Activated T-cell treated with anti-CD3 and anti-CD28 coated beads, Interleukin-2, amount 50 U/mL, for 72 hours (primary cell): ENCODE results near the gene HMOX1. TPM values are rescaled to one million over a fixed set of nuclear protein-coding genes. Genes with fewer than 3 reads are reported as not detected.
A peak's percentile ranks its signal among the peaks of the same experiment; 100 is the strongest.
"Not testable (repeated sequence)": the region's sequence is repeated elsewhere in the genome, so short reads cannot be mapped to it uniquely, and the experiment has no call there.

Experiments used
- ATAC-seq, 2 donors: fragments of 150-1000 bp; cut with Tn5 transposase; replicated peaks in 1 of 2; 2 replicates each; pipeline ENCODE4 v1.10.0; 2021; ENCODE audit warnings: moderate library complexity in 2 of 2, mild to moderate bottlenecking in 1 of 2
- DNase-seq, 2 donors: peaks; one replicate each; pipeline ENCODE4 v3.0.0; 2021 to 2022; ENCODE audit warnings: mixed read lengths in 1 of 2
- H3K27ac Mint-ChIP-seq: one replicate; pipeline ENCODE4 v1.8.0; 2022; ENCODE audit warnings: mild to moderate bottlenecking, moderate library complexity, mixed read lengths
- H3K27me3 Mint-ChIP-seq: one replicate; pipeline ENCODE4 v1.8.0; 2022; ENCODE audit warnings: low read depth, mixed read lengths
- H3K36me3 Mint-ChIP-seq, 2 donors: one replicate each; pipeline ENCODE4 v1.8.0; 2022; ENCODE audit warnings: mixed read lengths in 2 of 2, mild to moderate bottlenecking in 1 of 2; ENCODE audit not compliant: insufficient read depth in 2 of 2
- H3K4me1 Mint-ChIP-seq: one replicate; pipeline ENCODE4 v1.8.0; 2022; ENCODE audit warnings: low read depth, mixed read lengths
- H3K4me3 Mint-ChIP-seq, 2 donors: one replicate each; pipeline ENCODE4 v1.8.0; 2022; ENCODE audit warnings: mild to moderate bottlenecking in 2 of 2, mixed read lengths in 2 of 2, moderate library complexity in 2 of 2
- H3K9me3 Mint-ChIP-seq, 2 donors: one replicate each; pipeline ENCODE4 v1.8.0; 2022; ENCODE audit warnings: mixed read lengths in 2 of 2
- total RNA-seq, 2 donors: library from RNA; stranded (reverse); gene quantifications; one replicate each; pipeline ENCODE4 v1.2.3, GENCODE V29; 2022

HMOX1 gene
- total RNA-seq, 2 donors from 2014 or later, result 0.34 to 0.76 TPM

GRCh38 chr22:35357883-35358621 lies 22.8 kb upstream of the HMOX1 start:
- Mint-ChIP-seq H3K9me3 (no peaks in the 10 kb centered on the region), H3K4me1 (peaks cover 1% of the 10 kb centered on the region), H3K27me3 (peaks cover 8% of the 10 kb centered on the region), H3K27ac (no peak overlapping the region), H3K4me3 (no peak overlapping the region), H3K36me3 (no peaks in the 10 kb centered on the region)
- ATAC-seq, result no peak
- no peak for DNase-seq

DNA sequence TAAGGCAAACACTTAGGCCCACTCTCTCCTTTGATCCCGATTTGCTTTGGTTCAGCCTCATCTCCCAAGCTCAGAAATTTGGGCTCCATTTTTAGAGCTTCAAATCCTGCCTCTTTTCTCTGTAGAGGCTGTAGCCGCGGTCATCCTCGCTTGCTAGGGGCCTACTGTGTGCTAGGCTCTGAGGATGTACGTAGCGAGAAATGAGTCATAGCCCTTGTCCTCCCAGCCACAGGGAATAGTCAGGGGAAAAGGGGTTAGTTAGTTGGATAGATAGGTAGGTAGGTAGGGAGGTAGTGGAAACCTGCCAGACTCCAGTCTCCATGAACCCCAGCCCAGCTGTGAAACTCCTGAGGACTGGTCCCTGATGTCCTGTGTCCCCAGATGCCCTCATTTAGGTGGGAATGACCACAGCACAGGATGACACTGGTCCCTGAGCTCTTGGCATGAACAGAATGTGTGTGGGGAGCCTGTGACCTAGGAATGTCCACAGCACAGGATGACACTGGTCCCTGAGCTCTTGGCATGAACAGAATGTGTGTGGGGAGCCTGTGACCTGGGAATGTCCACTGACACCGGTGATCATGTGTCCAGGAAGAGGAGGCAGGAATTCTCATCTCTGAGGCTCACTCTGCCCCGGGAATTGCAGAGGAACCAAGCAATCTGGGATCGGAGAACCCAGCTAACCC lies 21.4 kb upstream of the HMOX1 start:
- ATAC-seq, result no peak
- Mint-ChIP-seq H3K9me3 (no peaks in the 10 kb centered on the region), H3K27me3 (peaks cover 8% of the 10 kb centered on the region), H3K4me3 (no peak overlapping the region), H3K36me3 (no peaks in the 10 kb centered on the region), H3K4me1 (no peaks in the 10 kb centered on the region), H3K27ac (no peak overlapping the region)
- no peak for DNase-seq

DNA sequence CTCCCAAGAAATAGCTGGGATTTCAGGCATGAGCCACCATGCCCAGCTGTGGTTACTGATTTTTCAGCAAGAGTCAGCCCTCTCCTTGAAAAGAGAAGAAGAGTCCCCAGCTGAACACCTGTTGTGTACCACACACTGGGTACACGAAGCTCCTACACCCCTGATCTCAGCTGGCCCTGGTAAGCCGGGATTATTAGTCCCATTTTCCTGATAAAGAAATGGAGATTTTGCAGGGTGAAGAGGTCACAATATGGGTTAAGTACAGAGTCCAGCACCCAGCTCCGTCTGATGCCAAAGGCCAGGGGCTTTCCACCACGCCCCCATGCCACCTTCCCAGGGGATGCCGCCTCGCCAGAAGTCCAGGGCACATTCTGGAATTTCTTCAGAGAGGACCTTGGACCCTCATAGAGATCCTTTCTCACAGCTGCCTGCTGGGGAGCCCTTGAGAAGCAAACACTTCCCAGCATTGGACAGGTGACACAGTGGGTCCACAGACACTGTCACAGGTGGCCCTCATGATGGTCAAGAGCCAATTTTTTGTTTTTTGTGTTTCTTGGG lies 19.8 kb upstream of the HMOX1 start:
- H3K27me3 Mint-ChIP-seq, result peaks cover 11% of the 10 kb centered on the region

GRCh38 chr22:35363566-35364086 lies 17.3 kb upstream of the HMOX1 start:
- no peak for ATAC-seq
- Mint-ChIP-seq H3K27ac (no peak overlapping the region), H3K36me3 (no peaks in the 10 kb centered on the region), H3K4me3 (no peak overlapping the region), H3K4me1 (no peaks in the 10 kb centered on the region), H3K27me3 (peaks cover 19% of the 10 kb centered on the region), H3K9me3 (no peaks in the 10 kb centered on the region)
- DNase-seq, result no peak

More for the DNA sequence above, 19.8 kb upstream of the HMOX1 start:
- ATAC-seq (no peak), DNase-seq (no peak)
- Mint-ChIP-seq H3K4me3 (no peak overlapping the region), H3K27ac (no peak overlapping the region), H3K4me1 (no peaks in the 10 kb centered on the region), H3K36me3 (no peaks in the 10 kb centered on the region), H3K9me3 (no peaks in the 10 kb centered on the region)

- H3K36me3 Mint-ChIP-seq, H3K4me1 Mint-ChIP-seq, DNase-seq, H3K27ac Mint-ChIP-seq, H3K4me3 Mint-ChIP-seq, ATAC-seq, H3K9me3 Mint-ChIP-seq: not testable (repeated sequence)
- peaks cover 25% of the 10 kb centered on the region for H3K27me3 Mint-ChIP-seq
Measured at GRCh38 chr22:35364230-35364629, 16.7 kb upstream of the HMOX1 start.

DNA sequence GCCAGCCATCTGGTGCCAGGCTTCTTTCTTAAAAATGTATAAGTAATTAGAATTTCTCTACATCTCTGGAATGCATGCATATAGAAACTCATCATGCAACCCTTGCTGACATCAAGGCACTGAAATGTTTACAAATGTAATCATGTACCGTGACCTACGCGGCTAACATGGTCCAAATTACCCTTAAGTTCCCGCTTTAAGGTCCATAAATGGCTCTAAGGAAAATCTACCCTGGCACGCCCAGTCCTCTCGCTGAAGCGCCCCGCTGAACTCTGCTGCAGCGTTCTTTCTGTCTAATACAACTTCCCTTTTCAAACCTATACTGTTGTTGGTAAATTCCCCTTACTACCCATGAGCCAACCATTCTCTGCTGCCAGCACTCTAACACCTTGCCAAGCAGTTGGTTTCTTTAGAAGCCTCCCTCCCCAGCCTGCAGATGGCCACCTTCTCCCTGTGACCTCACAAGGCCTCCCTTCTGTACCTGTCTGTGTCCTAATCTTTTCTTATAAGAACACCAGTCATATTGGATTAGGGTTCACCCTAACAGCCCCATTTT lies 13.5 kb upstream of the HMOX1 start:
- no peak for ATAC-seq
- H3K27me3 Mint-ChIP-seq, result peaks cover 29% of the 10 kb centered on the region
- peaks cover 5% of the 10 kb centered on the region for H3K4me1 Mint-ChIP-seq
- H3K27ac Mint-ChIP-seq, result no peak overlapping the region
- H3K4me3 Mint-ChIP-seq, result no peak overlapping the region
- DNase-seq, result no peak
- H3K9me3 Mint-ChIP-seq, result no peaks in the 10 kb centered on the region
- H3K36me3 Mint-ChIP-seq, result no peaks in the 10 kb centered on the region

DNA sequence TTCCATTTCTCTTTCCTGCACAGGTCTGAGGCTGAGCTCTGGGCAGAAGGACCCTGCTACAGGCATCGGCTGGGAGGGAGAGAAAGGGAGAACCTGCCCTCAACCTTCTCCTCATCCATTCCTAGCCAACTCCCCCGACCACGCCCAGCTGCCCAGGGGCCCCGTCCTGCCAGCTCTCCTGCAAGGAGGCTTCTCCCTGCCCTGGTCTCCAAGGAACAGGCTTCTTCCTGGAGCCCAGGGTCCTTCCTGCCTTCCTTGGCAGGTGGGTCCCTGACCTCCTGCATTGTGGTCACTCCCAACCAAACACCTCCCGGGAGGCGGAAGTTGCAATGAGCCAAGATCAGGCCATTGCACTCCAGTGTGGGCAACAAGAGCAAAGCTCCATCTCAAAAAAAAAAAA lies 12.5 kb upstream of the HMOX1 start:
- no peak overlapping the region for H3K4me3 Mint-ChIP-seq
- DNase-seq (no peak), ATAC-seq (no peak)
- H3K27me3 Mint-ChIP-seq, result peaks cover 29% of the 10 kb centered on the region
- H3K27ac Mint-ChIP-seq, result no peak overlapping the region
- no peaks in the 10 kb centered on the region for H3K36me3 Mint-ChIP-seq
- H3K9me3 Mint-ChIP-seq, result no peaks in the 10 kb centered on the region
- peaks cover 5% of the 10 kb centered on the region for H3K4me1 Mint-ChIP-seq

GRCh38 chr22:35369996-35370395 lies 10.9 kb upstream of the HMOX1 start:
- peaks cover 29% of the 10 kb centered on the region for H3K27me3 Mint-ChIP-seq
- DNase-seq, result no peak
- H3K9me3 Mint-ChIP-seq, result no peaks in the 10 kb centered on the region
- H3K36me3 Mint-ChIP-seq, result no peaks in the 10 kb centered on the region
- no peak overlapping the region for H3K4me3 Mint-ChIP-seq
- H3K27ac Mint-ChIP-seq, result no peak overlapping the region
- peaks cover 5% of the 10 kb centered on the region for H3K4me1 Mint-ChIP-seq
- no peak for ATAC-seq

DNA sequence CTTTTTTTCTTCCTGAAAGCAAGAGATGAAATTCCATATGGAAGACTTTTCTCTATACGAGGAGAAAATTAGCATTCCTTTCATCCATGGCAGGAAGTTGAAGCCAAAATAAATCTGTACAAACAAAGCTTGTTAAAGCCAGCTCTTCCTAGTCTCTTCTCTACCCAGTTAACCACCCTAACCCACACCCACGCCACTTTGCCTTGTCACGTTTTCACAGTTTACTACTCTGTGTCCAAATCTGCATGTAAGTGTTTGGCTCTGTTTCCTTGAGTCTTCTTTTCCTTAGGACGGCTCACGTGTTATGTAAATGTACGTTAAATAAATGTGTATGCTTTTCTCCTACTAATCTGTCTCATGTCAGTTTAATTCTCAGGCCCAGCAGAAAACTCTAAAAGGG lies 7.1 kb upstream of the HMOX1 start:
- Mint-ChIP-seq H3K4me1 (peaks cover 22% of the 10 kb centered on the region), H3K36me3 (no peaks in the 10 kb centered on the region), H3K27ac (no peak overlapping the region), H3K27me3 (peaks cover 14% of the 10 kb centered on the region), H3K9me3 (no peaks in the 10 kb centered on the region), H3K4me3 (no peak overlapping the region)
- DNase-seq, result no peak
- no peak for ATAC-seq

- peaks cover 7% of the 10 kb centered on the region for H3K27me3 Mint-ChIP-seq
- H3K9me3 Mint-ChIP-seq, result no peaks in the 10 kb centered on the region
- H3K4me1 Mint-ChIP-seq, result peaks cover 22% of the 10 kb centered on the region
- no peak overlapping the region for H3K4me3 Mint-ChIP-seq
- H3K27ac Mint-ChIP-seq, result no peak overlapping the region
- no peak for DNase-seq
- ATAC-seq, result no peak
- no peaks in the 10 kb centered on the region for H3K36me3 Mint-ChIP-seq
Measured at GRCh38 chr22:35375031-35375430, 5.9 kb upstream of the HMOX1 start.

- Mint-ChIP-seq H3K4me3 (no peak overlapping the region), H3K36me3 (no peaks in the 10 kb centered on the region), H3K27me3 (peaks cover 12% of the 10 kb centered on the region), H3K9me3 (no peaks in the 10 kb centered on the region), H3K27ac (no peak overlapping the region), H3K4me1 (peaks cover 22% of the 10 kb centered on the region)
- DNase-seq (no peak), ATAC-seq (no peak)
Measured at GRCh38 chr22:35375526-35375925, 5.4 kb upstream of the HMOX1 start.

DNA sequence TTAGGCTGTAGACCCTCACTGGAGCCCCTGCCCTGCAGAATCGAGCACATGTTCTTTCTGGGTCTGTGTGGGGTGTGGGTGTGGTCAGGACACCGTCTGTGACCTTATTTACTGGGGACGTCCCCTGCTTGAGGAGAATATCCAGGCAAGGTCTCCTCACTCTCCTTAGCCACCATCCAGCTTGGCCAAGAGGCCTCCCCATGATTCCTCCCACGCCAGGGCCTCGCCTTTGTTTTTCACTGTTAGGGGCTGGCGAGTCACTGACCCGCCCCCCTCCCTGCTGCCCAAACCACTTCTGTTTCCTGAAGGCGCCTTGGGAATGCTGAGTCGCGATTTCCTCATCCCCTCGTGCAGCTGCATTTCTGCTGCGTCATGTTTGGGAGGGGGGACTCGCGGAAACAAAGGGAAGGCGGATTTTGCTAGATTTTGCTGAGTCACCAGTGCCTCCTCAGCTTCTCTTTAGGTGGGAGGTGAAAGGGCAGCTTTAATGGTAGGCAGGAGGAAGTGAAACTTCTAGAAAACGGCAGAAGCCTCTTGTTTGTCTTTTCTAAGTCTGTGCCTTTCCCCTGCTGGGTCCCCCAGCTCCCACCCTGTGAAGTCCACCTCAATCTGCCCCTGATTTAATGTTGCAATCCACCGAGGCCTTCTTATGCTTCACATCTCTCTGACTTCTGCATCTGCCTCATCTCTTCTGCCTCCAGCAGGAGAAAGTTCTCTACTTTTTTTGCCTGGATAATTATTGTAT lies 4.0 kb upstream of the HMOX1 start:
- Mint-ChIP-seq H3K36me3 (no peaks in the 10 kb centered on the region), H3K27me3 (peaks cover 22% of the 10 kb centered on the region), H3K9me3 (no peaks in the 10 kb centered on the region), H3K4me1 (peaks cover 20% of the 10 kb centered on the region), H3K4me3 (peak overlapping the region; percentile 3 to 48), H3K27ac (peak overlapping the region; percentile 56)
- DNase-seq (peak; percentile 18 to 22), ATAC-seq (peak in 1 of 2 donors; percentile 20)
